PFSK-1 (cell line): ENCODE measurements around the gene KIAA1755.

Experiments used
- FOXP2 ChIP-seq: optimal IDR thresholded peaks from 2 replicates; pipeline ENCODE3; 2011; ENCODE audit warnings: borderline replicate concordance, control low read depth, inconsistent platforms; ENCODE audit not compliant: insufficient read depth; ENCODE audit errors: extremely low read length, extremely low read depth
- POLR2AphosphoS5 ChIP-seq: IDR thresholded peaks from 2 replicates; pipeline ENCODE4 v1.6.1; 2012; ENCODE audit warnings: low read depth, mild to moderate bottlenecking, control low read depth, low read length, moderate library complexity
- SIN3A ChIP-seq: IDR thresholded peaks from 2 replicates; pipeline ENCODE4 v1.6.1; 2012; ENCODE audit warnings: mild to moderate bottlenecking, low read length, moderate library complexity, borderline replicate concordance; ENCODE audit not compliant: insufficient read depth
- TAF1 ChIP-seq: IDR thresholded peaks from 2 replicates; pipeline ENCODE4 v1.6.1; 2012; ENCODE audit warnings: low read length, control low read depth, borderline replicate concordance; ENCODE audit not compliant: insufficient read depth
- TF ChIP-seq, protein P1 (sequence below), 2 experiments: IDR thresholded peaks; 2 replicates each; pipeline versions ENCODE4 v1.6.1 to v1.8.0; 2011 to 2012; ENCODE audit warnings: low read depth in 2 of 2, low read length in 2 of 2, control low read depth in 1 of 2, inconsistent platforms in 1 of 2, mild to moderate bottlenecking in 1 of 2, moderate library complexity in 1 of 2; ENCODE audit not compliant: insufficient read depth in 1 of 2

KIAA1755 gene

DNA sequence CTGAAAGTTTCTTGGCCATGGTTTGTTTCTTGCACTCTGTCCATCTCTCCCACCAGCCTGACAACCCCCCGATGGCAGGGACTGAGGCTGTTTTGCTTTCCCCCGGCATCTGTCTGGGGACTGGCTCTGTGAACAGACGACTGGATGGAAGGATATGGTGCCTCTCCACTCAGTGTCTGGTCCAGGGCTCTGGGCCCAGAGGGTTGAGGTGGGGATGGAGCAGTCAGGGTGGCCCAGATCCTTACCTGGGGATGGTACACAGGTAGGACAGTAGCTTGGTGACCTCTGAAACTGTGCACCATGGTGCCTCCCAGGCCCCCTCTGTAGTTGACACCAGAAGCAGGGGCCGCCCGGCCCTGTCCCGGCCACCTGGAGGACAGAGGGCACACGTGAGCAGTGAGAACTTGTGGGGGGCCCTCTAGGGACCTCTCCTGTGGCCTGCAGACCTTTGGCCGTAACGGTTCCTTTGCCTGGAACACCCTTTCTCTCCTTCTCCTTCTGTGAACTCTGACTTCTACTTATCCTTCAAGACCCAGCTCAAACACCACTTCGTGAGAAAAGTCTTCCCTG lies 29.5 kb downstream of the KIAA1755 start:
- TF ChIP-seq FOXP2 = no peak
- no peak for TF ChIP-seq POLR2AphosphoS5
- TF ChIP-seq SIN3A = no peak
- no peak for TF ChIP-seq TAF1
- TF ChIP-seq, protein P1, sequence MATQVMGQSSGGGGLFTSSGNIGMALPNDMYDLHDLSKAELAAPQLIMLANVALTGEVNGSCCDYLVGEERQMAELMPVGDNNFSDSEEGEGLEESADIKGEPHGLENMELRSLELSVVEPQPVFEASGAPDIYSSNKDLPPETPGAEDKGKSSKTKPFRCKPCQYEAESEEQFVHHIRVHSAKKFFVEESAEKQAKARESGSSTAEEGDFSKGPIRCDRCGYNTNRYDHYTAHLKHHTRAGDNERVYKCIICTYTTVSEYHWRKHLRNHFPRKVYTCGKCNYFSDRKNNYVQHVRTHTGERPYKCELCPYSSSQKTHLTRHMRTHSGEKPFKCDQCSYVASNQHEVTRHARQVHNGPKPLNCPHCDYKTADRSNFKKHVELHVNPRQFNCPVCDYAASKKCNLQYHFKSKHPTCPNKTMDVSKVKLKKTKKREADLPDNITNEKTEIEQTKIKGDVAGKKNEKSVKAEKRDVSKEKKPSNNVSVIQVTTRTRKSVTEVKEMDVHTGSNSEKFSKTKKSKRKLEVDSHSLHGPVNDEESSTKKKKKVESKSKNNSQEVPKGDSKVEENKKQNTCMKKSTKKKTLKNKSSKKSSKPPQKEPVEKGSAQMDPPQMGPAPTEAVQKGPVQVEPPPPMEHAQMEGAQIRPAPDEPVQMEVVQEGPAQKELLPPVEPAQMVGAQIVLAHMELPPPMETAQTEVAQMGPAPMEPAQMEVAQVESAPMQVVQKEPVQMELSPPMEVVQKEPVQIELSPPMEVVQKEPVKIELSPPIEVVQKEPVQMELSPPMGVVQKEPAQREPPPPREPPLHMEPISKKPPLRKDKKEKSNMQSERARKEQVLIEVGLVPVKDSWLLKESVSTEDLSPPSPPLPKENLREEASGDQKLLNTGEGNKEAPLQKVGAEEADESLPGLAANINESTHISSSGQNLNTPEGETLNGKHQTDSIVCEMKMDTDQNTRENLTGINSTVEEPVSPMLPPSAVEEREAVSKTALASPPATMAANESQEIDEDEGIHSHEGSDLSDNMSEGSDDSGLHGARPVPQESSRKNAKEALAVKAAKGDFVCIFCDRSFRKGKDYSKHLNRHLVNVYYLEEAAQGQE (IDR thresholded peaks at IDR 0.05; ENCODE audit: insufficient read depth in 1 of 2, low read depth in 2 of 2, low read length in 2 of 2) = no peak

DNA sequence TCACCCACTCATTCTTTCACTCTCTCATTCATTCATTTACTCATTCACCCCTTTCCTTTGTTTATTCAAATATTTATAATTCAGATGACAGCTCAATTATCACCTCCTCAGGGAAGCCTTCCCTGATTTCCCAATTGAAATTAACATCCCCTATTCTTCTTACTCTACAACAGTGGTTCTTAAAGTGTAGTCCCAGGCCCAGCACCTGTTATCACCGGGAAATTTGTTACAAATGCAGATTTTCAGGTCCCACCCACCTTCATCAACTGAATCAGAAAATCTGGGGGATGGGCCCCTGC lies 30.3 kb downstream of the KIAA1755 start:
- no peak for TF ChIP-seq SIN3A

DNA sequence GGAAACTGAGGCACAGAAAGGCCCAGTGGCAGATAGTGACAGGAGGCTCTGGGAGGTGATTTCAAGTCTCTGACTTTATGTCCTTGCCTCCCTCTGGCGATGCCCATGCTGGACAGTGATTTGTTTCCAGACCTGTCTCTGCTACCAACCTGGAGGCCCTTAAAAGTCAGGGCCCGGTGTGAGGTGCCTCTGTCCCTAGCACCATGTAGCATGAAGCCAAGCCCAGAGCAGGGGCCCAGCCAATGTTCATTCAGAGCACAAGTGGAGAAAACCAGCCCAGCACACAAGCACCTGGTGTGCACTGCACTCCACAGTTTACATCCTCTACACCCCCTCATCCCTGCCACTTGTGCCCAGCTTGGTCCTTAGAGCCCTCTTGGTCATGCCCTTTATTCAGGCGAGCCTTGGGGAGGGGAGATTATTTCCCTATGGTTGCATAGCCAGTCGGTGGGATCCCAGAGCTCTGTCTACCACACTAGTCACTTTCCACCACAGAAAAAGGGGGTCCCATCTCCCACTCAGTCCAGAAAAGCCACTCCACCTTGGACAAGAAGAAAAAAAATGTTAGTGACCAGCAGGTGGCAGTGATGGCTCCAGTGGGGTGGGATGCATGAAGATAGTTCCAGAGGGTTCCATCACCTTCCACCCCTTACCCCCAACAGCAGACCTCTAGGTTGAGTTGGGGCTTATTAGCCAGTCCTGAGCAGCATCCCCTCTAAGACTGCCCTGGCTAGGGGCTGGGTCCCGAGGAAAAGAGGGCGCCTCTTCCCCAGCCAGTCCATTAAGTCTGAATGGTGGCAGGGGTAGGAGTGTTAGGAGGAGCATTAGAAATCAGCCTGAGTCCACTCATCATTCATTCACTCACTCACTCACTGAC lies 30.9 kb downstream of the KIAA1755 start:
- TF ChIP-seq SIN3A (no peak), FOXP2 (no peak), TAF1 (no peak), POLR2AphosphoS5 (no peak)
- TF ChIP-seq, protein P1 (IDR thresholded peaks at IDR 0.05; ENCODE audit: insufficient read depth in 1 of 2, low read depth in 2 of 2, low read length in 2 of 2) = no peak

DNA sequence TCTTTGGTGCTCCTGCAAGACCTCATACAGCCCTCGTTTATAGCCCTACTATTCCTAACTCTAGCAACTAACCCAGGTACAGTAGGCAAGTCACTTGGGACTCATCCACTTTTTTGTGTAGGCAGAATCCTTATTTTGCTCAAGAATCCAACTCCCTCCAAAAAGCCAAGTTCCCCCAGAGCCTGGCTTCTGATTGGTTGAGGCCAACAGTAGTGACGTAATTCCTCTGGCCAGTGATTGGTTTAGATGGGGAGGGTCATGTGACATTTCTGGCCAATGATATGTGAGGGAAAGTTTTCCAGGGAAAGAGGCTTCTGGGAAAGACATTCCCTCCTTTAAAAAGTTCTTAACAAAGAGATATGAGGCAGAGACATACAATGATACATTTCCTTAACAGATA lies 32.1 kb downstream of the KIAA1755 start:
- no peak for TF ChIP-seq FOXP2
- TF ChIP-seq, protein P1 (IDR thresholded peaks at IDR 0.05; ENCODE audit: insufficient read depth in 1 of 2, low read depth in 2 of 2, low read length in 2 of 2) = no peak
- no peak for TF ChIP-seq POLR2AphosphoS5
- TF ChIP-seq SIN3A = no peak
- no peak for TF ChIP-seq TAF1

DNA sequence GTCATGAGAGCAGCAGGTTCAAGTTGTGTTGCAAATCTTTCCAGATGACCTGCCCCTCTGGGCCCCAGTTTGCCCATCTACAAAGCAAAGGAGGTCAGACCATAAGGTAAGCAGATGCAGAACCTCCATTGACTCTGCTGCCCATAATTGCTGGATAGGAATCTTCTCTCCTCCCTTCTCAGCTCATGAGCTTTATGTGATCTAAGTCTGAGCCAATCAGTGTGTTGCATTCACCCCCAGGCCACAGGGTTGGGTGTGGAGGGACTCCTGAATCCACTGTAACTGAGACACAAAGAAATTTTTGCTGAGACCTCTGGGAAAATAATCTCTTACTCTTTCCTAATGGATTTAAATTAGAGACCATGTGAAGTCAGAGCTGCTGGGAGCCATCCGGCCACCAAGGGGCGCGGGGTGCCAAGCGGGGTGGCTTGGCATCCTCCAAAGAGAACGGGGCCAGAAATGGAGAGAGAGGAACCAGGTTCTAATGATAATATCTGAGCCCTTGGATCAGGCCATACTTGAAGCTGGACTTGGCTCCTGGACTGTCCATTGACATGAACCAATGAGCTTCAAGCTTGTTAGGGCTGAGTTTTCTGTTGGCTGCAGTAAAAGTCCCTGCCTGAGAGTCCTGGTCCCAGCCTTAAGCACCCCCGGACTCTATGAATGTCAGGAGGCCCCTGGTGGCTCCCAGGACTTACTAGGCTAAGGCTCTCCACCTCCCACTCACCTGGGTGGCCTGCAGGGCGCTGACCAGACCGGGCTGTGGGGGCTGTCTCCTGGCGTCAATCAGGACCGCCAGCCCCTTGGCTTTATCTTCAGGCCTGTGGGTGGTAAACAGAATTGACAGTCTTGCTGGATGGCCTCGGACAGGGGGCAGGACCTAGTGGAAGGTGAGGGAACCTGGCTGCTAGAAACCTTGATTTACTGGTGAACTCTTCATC lies 32.8 kb downstream of the KIAA1755 start:
- TF ChIP-seq, protein P1 (IDR thresholded peaks at IDR 0.05; ENCODE audit: insufficient read depth in 1 of 2, low read depth in 2 of 2, low read length in 2 of 2) = no peak
- TF ChIP-seq SIN3A = no peak
- TF ChIP-seq POLR2AphosphoS5 = no peak
- TF ChIP-seq FOXP2 = no peak
